Activated naive CD4-positive, alpha-beta T cell treated with Interleukin-2 at 50 U/mL for 16 hours (primary cell): ENCODE measurements around the gene HCN2.

ENCODE experiments used
- DNase-seq: peaks from one replicate; pipeline ENCODE4 v3.0.0-alpha.2; 2020

The HCN2 gene

DNA sequence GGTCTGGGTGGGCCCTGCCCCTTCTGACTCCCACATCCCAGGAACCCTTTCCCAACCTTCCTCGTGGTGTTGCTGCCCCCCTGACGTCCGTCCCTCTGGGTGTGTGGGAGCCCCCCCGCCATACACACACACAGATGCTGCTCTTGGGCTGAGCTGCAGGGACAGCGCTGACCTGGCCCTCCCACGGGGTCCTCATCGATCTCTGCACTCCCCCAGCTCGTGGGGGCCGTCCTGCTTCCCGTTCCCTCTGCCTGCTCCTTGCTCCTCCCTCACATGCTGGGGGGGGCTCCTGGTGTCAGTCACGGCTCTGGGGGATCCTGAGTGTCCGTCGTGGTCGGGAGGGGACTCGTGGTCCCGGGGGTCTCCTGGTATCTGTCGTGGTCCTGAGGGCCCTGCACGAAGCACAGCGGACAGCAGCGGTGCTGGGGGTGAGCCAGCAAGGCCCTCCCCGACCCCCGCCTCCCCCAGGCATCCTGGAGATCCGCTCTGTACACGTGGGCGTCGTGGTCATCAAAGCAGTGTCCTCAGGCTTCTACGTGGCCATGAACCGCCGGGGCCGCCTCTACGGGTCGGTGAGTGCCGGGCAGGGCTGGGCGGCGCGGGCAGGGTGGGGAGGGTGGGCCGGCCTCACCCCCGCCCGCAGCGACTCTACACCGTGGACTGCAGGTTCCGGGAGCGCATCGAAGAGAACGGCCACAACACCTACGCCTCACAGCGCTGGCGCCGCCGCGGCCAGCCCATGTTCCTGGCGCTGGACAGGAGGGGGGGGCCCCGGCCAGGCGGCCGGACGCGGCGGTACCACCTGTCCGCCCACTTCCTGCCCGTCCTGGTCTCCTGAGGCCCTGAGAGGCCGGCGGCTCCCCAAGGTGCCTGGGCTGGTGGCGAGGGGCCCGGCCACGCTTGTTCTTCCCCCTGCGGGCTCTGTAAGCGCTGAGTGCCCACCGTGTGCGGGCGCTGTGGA, 53.4 kb downstream of the HCN2 start:
- no peak for DNase-seq

DNA sequence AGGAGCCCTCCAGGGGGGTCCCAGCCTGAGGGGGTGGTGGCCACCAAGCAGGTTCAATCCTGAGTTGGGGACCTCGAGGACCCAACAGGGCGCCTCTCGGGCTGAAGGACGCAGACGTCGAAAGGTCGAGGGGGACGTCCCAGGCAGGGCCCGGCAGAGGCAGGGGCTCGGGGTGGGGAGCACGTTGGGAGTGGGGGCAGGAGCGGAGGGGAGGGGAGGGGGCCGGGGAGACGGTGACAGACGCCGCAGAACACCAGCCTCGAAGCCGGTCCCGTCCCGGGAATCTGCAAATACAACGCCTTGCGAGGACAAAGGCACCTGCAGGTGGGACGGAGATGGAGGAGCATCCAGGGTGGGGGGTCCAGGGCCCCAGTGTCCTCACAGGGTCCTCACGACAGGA, 54.1 kb downstream of the HCN2 start:
- no peak for DNase-seq

DNA sequence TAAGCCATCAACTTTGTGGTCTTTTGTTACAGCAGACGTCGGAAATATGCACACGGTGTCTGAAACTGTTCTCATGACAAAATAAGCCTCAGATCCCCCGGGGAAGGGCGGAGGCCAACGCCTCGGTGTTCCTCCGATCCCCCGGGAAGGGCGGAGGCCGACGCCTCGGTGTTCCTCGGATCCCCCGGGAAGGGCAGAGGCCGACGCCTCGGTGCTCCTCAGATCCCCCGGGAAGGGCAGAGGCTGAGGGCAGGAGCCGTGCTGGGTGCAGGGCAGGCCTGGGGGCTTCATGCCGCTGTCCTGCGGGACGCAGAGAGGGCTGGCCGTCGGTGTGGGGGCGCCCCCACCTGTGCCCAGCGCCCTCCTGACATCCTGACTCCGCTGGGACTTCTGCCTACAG, 54.7 kb downstream of the HCN2 start:
- no peak for DNase-seq

DNA sequence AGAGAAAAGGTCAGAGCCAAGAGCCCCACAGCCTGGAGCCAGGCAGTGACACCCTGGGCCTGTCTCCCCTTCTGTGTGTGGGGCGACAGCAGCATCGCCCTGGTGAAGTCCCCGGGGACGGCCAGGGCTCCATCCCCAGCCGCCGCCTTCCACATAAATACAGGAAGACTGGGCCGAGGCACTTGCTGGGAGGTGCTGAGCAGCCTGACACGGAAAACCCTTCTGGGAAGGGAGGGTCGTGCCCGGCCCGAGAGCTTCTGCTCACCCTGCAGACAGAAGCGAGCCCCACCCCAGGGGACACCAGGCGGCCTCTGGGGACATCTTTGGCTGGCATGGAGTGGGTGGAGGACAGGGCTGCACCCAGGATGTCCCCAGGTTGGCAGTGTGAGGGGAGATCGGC, 55.1 kb downstream of the HCN2 start:
- DNase-seq = no peak

DNA sequence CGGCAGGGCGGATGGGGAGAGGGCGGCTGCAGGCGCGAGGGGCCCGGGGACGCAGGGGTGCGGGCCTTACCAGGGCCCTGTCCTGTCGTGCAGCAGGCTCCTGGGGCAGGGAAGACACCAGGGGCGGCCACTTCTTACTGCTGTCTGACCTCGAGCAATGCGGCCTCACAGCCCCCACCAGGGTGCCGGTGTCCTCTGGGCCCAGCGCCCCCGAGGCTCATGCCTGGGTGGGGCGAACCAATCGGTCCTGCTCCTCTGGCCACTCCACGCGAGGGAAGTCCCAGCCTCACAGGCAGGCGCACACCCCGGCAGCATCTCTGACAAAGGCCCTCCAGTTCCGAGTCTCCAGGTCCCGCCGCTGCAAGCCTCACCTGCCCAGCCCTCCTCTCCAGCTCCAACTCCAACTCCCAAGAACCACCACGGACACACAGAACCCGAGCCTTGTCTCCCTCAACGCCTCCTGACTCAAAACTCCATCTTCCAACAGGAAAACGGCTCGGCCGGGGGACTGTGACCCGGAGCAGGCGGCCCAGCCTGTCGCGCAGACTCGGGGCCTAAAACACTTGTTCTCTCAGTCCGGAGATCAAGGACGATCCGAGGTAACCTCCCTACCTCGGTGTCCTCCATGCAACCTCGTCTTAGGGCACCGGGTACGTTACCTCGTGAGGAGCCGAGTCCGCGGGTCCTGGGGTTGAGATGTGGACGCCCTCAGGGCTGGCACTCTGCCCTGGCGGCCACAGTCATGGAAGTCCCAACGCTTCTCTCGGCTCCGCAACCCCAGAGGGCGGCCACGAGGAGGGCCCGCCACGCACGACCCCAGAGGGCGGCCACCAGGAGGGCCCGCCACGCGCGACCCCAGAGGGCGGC, 56.5 kb downstream of the HCN2 start:
- no peak for DNase-seq

DNA sequence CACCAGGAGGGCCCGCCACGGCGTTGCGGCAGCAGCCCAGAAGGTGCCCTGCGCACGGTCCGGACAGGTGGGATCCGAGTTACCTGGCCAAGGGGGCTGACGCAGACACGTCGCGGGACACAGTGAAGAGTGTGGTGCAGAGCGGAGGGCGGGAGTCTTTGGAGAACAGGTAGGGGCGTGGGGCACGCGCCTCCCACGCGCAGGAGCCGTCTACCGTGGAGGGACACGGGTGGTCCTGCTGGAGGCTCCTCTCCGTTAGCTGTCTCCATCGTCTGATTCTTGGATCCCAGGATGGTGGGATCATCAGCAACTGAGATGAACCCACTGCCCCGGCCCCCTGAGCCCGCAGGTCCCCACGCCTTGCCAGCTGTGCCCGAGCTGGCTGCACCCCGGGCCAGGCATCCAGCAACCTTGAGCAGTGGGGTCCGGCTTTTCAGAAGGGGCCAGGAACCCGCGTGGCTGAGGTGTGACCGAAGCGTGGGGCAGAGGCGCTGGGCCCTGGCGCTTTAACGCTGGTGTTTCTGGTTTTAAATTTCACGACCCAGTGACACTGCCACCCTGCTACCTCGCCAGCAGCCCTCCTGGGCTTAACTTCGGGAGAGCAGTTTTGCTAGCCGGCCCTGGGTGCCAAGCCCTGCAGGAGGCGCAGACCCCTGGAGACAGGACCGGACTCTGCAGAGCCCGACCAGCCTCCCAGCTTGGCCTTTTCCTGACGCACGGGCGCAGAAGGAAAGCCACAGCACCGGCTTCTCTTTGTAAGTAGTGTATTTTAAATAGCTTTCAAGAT, 57.3 kb downstream of the HCN2 start:
- no peak for DNase-seq

DNA sequence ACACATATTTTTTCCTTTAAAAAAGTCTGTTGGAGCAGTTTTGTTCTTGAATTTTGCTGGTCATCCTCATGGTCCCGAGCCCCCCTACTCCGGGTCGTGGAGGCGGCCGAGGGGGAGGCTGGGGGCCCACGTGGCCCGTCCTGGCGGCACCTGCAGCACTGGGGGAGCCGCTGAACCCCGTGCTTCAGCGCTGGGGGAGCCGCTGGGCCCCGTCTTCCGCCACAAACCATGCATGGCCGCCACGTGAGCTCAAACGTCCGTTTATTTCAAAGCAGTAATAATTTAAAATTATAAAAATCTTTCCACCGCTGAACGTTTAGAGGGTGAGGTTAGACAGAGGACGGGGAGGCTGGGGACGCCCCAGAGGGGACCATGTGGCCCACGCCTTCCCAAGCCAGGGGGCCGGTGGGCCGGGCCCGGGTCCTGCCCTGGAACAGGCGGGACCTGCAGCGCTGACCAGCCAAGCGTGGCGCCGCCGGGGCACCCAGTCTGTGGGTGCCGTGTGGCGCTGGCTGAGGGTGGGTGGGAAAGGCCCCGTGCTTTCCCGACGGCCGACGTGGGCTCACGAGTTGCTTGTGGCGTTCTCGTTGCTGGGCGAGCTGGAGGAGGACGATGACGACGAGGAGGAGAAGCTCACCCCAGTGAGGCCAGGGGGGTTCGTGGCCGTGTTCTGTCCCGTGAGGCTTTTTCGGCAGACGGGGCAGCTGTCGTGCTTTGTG, 58.0 kb downstream of the HCN2 start:
- DNase-seq = no peak

DNA sequence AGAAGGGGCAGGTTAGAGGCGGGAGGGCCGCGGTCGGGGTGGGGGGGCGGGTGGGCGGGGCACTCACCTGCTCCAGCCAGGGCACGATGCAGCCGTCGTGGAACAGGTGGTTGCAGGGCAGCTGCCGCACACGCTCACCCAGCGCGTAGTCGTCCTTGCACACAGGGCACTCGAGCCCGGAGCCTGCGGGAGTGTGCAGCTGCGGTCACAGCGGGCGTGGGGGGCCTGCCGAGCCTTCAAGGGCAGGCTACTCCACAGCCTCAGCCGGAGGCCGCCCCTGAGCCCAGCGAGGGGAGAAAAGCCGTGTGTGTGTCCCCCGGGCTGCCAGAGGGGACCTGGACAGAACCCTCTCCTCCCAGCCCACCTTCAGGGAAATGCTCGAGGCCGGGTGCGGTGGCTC, 58.6 kb downstream of the HCN2 start:
- DNase-seq = no peak

DNA sequence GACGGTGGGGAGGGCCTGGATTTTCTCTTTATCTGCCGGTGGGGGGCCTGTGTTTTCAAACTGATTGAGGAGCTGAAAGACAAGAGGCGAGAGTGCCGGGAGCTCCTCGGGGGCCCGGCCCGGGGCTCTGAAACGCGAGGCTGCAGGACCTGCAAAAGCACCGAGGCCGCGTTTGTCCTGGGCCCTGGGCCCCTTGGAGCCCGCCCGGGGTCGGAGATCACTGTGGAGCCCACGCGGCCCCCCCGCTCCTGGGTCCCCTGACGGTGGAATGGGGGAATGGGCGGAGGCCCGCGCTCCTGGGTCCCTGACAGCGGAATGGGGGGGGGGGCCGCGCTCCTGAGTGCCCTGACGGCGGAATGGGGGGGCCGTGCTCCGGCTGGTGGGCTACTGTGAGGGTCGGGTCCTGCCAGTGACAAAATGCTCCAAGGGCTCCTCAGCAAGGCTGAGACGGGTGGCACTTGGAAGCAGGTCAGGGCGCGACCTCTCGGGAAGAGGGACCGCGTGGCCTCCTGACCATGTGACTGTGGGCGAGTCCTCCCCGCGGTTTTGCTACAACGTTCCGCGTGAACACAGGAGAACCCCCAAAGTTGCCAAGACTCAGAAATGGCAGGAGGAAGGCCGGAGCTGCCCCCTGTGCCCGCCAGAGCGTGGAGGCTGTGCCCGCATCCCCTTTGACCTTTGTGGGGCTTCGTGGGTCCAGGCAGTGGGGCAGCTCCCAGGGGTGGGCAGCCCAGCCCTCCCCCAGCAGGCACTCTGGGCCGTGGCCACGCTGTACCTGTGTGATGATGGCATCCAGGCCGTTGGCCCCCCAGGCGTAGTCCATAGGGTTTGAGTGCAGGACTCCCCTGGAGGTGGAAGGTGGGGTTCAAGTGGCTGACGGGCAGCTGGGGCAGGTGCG, 59.5 kb downstream of the HCN2 start:
- no peak for DNase-seq

DNA sequence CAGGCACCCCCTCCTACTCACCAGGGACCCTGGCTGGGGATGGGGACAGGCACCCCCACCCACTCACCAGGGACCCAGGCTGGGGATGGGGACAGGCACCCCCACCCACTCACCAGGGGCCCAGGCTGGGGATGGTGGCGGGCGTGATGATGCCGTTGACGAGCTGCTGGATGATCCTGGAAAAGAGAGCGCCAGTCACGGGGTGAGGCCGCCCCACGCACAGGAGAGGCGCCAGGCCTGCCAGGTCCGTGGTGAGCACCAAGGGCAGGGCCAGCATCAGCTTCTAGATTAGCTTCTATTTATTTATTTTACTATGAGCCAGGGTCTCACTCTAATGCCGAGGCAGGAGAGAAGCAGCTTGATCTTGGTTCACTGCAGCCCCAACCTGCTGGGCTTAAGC, 60.4 kb downstream of the HCN2 start:
- DNase-seq = no peak

DNA sequence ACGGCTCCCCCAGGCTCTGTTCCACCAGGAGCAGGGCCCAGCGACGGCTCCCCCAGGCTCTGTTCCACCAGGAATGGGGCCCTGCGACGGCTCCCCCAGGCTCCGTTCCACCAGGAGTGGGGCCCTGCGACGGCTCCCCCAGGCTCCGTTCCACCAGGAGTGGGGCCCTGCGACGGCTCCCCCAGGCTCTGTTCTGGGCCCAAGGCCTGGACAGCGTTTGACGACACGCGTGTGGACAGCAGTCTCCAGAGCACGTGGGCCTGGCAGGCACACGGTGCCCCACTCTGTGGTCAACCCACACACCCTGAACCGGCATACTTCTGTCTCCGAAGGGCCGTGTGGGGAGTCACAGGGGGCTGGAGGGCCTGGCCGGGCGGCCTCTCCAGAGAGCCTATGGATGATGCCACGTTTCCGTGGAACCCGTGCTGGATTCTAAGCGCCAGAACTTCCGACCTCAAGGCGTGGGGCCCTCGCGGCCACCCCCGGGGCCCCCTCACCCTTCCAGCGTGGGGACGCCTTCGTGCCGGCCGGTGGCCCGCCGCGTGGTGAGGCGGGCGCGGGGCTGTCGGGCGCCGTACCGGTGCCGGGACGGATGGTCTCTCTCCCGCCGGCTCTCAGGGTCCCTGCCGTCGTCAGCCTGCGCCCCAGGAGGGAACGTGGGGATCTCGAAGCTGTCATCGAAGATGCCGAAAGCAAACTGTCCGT, 61.6 kb downstream of the HCN2 start:
- DNase-seq = no peak

DNA sequence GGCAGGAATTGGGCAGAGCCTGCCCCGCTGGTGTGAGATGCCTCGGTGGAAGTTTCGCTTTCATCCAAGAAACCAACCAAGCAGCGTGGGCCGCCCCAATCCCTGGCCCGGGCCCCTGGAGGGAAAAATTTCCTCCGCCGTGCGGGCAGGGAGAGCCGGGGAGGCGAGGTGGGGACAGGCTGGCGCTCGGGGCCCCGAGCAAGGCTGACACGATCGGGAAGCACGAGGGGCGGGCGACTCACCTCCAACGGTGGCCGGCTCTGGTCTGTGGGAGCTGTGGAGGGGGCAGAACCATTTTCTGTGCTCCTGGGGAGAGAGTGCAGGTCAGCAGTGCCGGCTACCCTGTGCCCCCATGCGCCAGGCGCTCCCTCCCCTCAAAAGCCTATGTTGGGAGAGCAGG, 62.3 kb downstream of the HCN2 start:
- no peak for DNase-seq

DNA sequence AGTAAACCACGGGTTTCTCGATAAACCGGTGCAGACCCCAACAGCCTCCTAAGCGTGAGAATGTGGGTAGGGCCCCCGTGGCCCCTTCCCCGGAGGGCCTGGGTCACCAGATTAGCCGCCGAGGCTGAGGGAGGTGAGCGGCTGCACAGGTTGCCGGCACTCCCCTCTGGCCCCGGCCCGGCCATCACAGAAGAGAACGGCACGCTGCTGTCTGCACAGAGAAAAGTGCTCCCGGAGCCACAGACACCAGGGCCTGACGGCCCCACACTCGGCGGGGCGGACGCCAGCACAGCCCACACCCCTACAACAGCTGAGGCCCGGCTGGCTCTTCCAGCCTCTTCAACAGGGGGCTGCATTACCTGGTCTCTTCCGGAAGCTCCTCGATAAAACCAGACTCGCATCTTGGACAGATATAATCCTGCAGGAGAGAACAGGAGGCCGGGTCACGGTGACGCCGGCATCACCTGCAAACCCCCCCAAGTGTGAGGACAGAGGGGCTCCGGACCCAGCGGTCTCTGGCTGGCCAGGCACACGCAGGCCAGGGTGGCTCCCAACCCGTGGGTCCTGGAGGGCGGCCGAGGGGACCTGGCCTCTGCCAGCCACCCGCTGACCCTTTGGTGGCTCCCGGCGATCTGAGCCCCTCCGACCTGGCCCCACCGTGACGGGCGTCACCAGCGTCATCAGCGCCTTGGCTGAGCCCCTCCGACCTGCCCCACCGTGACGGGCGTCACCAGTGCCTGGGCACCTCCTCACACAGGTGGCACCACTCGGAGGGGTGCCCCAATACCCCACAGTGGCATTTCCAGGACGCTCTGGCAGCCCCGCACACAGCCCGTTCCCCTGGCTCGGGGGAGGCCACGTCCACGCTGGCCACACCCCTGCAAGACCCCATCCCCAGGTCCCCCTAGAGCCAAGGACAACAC, 63.0 kb downstream of the HCN2 start:
- DNase-seq = no peak

DNA sequence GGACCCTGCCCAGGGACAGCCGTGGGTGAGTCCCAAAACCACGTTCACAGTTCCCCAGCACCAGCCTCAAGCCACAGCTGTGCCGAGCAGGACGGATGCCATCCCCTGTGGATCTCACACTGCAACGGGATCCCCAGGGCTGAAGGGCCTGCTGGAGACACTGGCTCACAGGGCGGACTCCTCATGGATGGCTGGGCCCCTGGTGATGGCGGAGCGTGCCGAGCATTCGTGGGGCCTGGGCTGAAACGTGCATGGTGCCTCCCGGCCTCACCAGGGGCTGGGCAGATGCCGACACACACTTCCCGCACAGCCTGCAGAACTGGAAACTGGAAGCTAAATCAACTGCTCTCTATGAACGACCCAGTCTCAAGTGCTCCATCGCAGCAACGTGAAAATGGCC, 63.7 kb downstream of the HCN2 start:
- DNase-seq = no peak

DNA sequence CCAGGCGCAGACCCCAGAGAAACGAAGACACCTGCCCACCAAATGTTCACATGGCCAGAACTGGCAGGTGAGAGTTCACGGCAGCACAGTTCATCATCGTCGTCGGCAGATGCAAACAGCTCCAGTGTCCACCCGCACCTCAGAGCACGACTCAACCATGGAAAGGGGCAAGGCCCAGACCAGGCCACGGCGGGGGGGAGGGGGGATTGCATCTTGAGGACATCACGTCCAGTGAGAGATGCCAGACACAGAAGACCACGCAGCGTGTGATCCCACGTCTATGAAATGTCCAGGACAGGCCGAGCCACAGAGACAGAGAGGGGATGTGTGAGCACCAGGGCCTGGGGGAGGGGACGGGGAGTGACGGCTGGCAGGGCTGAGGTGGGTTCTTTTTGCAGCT, 66.0 kb downstream of the HCN2 start:
- no peak for DNase-seq

DNA sequence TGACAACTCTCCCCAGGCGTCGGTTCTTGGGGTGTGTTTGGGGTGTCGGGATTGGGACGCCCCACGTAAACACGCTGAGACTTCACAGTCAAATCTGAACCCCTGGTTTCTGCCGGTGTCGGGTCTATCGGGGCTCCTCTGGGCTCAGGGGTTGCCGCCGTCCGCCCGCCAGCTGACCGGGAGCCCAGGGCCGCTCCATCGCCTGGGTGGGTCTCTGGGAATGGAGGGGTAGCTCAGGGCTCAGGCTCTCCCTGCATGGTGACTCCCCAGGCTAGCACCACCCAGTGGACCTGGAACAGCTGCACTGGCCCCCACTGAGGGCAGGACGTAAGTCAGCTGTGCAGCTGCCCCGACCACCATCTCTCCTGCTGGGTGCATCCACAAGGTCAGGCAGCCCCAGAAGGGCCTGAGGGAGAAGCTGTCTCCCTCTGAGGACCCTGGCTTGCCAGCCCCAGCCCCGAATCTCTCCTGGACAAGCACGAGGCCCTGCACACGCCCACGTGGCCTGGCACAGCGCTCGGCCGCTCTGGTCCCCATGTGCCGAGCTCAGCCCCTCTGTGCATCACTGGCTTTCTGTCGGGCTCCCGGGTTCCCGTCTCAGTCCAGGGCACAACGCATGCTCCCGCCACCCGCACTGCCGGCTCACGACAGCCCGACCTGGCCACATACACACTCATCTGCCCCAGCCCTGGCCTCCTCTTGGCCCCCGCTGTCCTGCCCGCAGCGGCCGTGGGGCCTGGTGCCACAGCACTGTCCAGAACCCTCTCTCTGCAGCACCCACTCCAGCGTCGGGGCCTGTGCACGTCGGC, 67.3 kb downstream of the HCN2 start:
- no peak for DNase-seq

DNA sequence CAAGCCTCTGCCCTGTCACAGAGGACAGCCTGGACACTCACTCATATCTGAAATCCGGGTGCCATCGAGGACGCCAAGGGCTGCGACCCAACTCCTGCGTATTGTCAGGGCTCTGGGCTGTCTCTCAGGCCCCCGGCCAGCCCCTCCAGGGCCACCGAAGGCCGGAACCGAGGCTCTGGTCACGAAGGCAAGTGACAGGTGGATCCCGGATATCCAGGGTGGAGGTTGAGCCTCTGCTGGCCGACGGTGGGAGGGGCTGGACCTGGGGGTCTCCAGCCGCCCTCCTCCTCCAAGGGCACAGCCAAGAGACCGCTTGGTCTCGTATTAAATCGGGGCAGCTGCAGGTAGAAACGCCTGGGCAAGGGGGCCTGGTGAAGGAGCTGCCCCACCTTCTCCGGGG, 67.9 kb downstream of the HCN2 start:
- DNase-seq = no peak

DNA sequence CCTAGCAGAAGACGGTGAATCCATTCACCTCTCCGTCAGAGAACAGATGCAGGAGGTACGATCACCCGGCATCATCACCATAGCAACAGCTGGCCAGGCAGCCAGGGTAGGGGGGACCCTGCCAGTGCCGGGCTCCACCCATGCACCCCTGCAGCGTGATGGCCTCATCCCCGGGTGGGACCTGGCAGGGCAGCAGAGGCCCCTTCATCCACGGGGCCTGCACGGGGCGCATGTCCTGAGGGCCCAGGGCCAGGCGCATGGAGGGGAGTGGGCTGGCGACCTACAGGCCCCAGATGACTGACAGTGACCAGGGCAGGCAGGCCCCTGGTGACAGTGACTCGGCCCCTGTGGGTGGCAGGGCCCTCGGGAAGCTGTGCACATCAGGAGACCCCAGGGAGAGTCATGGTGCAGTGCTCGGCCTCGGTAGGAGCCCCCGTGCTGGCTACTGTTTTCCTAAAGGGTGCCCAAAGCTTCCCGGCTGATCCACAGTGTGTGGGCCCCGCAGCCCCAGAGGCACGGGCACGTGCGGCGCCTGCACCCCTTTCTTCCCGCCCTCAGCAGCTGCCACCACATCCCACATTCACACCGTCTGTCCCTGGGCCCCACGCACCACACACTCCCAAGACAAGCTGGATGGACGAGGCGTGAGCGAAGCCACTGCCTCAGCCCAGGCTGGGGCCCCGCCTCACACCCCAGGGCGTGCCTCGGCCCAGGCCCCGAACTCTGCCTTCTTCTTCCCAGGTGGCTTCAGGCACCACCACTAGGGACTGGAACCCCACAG, 68.6 kb downstream of the HCN2 start:
- no peak for DNase-seq
